ENCODE results near the gene PROX1.

Gene PROX1

GRCh38 chr1:214002060-214002459, 14.3 kb downstream of the PROX1 start:
- DNase-seq = no peak

DNA sequence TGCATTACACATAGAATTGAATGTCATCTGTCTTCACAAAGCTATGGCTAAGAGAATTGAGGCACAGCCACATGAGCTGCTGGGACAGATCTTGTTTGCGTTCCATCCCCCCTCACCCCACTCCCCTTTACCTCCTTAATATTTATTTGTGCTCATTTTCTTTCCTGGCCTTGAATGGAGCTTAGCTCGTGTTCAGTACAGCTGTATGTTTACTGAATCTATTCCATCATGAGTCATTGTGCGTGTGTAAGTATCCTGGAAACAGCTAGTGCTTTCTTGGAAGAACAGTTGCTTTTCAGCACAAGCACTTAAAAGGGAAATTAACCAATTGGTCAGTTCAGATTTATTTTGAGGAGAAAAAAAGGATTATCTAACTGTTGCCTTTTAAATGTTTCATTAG, 14.7 kb downstream of the PROX1 start:
- DNase-seq = no peak

DNA sequence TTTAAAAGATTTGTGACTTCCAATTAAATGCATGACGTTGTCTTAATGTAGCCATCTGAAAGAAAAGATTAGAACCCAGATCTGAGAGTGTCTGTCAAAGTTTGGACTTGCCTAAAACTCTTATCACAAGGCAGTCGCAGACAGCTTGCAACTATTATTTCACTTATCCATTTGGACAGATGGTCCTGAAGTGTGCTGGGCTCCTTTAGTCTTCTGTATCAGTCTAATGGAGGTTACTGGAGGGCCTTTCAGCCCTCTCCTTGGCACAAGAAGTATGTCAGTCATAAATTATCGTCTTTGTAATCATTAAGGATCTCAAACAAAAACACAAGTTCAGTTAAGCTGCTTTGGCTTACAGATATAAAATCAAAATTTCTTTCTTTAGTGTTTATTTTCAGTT, 15.5 kb downstream of the PROX1 start:
- DNase-seq = no peak

DNA sequence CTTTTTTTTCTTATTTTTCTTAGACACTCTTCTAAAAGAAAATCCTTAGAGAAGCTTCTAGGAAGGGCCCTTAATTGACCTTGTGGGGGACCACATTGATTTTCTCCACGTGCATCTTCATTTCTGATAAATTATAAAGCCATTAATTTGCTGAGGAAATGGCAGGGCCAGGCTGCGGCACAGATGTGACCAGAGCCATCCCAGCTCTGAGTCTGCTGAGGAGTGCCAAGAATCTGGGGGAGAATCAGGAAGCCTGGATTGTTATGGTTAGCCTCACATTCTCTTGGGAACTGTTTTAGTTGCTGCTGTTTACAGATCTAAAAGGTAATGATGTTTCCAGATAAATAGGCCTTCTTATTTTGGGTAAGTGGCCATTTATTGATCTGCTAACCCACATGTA, 16.2 kb downstream of the PROX1 start:
- no peak for DNase-seq

GRCh38 chr1:214004795-214005194, 17.0 kb downstream of the PROX1 start:
- no peak for DNase-seq

- no peak for DNase-seq
These were observed 17.9 kb downstream of the PROX1 start for GRCh38 chr1:214005708-214006107.

DNA sequence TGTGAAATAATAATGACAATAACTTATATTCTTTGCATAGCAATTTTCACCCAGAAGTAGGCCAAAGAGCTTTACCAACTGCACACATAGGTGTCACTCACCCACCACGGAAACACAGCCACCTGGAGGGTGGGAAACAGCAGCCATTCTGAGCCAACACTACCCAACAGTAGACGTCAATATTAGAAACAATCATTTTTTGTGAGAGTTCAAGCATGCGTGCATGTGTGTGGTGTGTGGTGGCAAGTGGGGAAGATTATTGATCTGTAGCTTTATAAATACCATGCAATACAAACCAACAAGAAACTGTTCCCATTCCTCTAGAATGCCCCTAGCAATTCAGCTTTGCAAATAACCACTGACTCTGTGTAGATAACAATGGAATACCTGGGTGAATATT, 19.1 kb downstream of the PROX1 start:
- no peak for DNase-seq

- DNase-seq = no peak
These were observed 20.6 kb downstream of the PROX1 start for GRCh38 chr1:214008347-214008746.

DNA sequence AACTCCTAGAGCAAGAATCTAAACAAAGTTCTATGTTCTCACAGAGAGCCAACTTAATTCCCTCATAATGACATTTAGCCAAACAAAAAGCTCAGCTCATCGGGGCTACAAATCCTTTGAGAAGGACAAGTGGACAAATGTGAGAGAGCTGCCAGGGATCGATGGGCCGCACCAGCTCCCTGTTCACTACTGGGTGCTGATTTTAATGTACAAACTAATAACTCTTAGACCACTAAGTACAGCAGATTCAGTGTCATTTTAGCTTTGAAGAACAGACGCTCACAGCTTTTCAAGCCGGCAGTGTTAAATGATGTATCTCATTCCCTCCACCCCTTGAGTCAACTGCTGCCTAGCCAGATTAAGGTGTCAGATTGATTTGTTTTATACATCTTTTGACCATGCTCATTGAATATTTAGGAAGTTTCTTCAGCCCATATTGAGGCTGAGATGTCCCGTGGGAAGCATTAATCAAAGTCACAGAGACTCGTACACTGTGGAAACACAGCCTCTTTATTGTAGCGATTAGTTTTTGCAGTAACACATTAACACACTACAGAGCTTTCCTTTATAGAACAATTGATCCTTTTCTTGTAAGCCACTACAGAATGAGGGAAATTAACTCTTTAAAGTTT, 21.1 kb downstream of the PROX1 start:
- no peak for DNase-seq

DNA sequence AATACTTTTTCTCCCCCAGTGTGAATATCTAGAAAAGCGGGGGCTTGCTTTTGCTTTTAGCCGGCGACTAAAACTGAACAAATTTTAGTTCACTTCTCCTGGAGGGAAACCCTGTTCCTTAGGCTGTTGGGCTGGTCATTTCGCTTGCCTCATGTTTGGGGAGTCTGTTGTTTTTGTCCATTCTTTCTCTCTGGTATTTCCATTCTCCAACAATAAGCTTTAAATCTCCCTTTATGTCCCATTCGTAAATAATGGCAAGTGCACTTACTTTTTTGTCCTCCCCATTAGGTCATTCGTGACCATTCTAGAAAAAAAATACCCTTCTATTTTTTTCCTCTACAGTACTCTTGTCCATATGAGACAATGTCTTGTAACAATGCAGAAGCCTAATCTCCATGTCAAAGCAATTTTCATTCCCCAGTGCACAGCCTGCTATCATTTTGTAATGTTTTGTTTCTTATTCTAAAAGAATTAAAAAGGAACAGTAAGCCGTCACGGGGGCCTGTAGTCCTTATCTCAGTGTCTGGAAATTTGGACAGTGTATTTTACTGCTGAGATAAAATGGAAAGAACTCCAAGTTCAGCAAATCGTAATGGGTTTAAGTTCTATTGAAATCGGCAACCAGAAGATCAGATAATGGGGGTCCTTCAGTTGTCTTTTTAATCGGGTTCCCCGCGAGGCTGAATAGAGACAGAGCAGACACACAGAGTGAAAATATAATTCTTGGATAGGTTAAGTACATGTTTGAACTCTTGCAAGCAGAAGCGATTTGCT, 21.8 kb downstream of the PROX1 start:
- DNase-seq = no peak

DNA sequence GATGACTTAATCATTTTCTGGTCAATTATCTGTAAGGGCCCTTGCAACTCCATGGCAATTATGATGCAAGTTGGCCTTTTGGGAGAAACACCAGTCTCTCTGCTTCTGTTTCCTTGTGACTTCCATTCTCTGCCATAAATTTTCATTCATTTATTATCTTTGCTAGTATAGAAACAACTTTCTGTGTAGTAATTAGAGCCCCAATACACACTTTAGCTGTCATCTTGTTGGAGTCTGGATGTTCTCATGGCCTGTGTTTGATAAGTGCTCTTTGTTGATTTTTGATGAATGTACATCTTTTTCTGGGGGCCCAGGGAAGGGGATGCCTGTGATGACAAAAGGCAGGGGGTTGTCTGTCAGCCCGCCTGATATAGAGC, 22.4 kb downstream of the PROX1 start:
- no peak for DNase-seq

- no peak for DNase-seq
These were observed 22.9 kb downstream of the PROX1 start for GRCh38 chr1:214010717-214011116.

DNA sequence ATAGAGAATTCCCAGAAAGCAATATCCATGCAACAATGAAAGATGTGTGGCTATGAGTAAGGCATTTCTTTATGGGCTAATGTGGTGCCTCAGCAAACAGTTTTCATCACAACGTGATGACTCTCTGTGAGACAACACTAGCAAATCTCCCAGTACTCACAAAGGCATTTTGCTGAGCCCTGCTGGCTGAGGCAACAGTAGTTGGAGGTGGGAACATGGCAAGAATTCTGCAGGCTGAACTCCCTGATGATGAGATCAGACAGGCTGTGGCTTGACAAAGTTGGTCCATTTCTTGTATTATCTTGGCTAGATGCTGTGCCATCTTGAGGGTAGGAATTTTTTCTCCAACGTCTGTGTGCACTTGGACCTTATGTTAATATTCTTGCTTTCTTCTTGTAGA, 24.6 kb downstream of the PROX1 start:
- no peak for DNase-seq

GRCh38 chr1:214013614-214014377, 26.0 kb downstream of the PROX1 start:
- no peak for DNase-seq

- DNase-seq = no peak
These were observed 27.0 kb downstream of the PROX1 start for GRCh38 chr1:214014730-214015129.

- no peak for DNase-seq
These were observed 29.6 kb downstream of the PROX1 start for GRCh38 chr1:214017191-214017982.

DNA sequence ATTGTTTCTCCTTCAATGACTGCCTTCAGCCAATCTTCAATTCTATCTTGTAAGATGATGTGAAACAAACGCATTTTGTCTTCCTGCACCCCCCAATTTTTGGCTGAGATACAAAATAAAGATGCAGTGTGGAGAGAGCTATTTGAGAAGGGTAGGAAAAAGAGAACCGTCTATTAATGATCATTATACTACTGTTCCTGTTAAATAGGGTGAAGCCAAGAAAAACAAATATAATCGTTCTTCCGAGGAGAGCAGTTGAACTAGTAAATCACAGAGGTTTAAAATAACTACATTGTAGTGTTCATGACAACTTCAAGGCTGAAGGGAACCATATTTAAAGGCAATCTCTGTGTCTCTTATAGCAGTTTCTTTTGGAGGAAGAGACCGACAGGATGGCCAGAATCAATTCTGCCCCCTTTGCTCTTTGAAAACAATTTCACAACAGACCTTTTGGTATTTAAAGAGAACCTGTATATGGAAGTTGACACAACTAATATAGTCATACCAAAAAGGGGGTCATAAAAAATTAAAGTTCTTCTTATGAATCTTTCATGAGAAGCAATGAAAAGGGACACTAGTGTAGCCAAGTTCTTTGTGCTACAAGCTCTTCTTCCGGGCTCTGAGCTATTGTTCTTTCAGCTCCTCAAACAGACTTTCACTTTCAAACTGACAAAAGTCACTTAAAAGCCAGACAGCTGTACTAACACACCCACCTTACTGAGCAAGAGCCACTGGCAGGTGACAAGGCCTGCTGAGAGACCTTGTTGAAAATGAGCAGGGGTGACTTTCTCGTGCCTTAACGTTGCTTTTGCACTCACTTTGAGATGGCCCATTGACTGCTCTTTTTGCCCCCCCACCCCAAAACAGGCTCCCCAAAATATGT, 30.9 kb downstream of the PROX1 start:
- DNase-seq = no peak

- DNase-seq = no peak
These were observed 31.7 kb downstream of the PROX1 start for GRCh38 chr1:214019499-214019898.

DNA sequence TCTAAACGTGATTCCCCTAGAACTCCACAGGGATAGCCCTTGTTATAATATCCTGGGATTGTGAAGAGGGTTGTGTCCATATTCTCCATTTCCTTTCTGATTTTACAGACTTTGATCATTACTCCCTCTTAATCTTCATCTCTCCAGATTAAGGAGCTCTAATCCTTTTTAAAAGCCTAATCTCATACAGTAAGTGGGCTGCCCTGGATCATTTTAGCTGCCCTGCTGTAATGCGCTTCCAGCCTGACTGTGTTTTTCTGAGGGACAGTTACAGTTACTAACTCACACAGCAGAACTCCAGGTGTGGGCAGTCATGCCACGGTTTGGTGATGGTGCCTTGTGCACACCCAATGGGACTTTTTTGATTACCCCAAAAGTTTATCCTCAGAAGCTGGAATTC, 33.5 kb downstream of the PROX1 start:
- no peak for DNase-seq

- DNase-seq = no peak
These were observed 34.5 kb downstream of the PROX1 start for GRCh38 chr1:214022229-214022791.

GRCh38 chr1:214022810-214023425, 35.1 kb downstream of the PROX1 start:
- DNase-seq = no peak
